UCSD-AML1 (cell line): ENCODE results near the gene CD300LB.
"Not testable (repeated sequence)": the region's sequence is repeated elsewhere in the genome, so short reads cannot be mapped to it uniquely, and the experiment has no call there.

ENCODE experiments used
- DNase-seq: peaks from one replicate; lab custom pipeline; 2025; ENCODE audit not compliant: unreplicated experiment; lab: John Stamatoyannopoulos, UW

The CD300LB gene

DNA sequence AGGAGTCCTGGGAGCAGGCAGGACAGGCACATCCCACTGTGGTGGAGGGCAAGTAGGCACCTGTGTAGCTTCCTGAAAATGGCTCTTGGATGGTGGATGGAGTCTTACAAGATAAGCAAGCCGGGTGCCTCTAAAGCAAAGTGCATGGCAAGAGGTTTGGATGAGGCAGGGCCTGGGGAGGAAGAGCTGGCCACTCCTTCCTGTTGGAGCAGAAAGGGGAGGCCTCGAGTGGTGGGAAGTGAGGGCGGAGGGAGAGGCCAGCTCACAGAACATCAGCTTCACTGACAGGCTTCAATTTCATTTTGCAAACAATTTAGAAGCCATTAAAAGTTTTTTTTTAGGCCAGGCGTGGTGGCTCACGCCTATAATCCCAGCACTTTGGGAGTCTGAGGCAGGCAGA lies 33.8 kb downstream of the CD300LB start:
- peak; percentile 38 for DNase-seq

DNA sequence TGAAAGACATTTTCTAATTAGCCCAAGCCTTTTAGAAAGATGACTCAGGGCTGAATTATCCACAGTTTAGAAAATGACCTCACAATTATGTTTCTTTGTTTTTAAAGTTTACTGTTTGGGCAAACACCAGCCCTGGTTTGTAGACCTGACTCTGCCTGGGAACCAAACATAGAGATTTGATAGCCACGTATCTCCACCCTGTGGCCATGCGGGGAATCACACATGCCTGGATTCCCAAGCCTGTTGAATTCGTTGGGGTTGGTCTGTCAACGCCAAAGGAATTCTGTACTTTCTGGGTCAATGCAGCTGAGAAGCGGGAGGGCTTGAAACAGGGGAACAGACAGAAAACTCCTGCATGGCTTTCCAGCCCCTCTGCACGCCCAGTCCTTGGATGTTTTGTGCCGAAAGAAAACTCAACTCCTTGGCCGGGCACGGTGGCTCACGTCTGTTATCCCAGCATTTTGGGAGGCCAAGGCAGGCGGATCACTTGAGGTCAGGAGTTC lies 37.9 kb downstream of the CD300LB start:
- DNase-seq, result peak; percentile 72

DNA sequence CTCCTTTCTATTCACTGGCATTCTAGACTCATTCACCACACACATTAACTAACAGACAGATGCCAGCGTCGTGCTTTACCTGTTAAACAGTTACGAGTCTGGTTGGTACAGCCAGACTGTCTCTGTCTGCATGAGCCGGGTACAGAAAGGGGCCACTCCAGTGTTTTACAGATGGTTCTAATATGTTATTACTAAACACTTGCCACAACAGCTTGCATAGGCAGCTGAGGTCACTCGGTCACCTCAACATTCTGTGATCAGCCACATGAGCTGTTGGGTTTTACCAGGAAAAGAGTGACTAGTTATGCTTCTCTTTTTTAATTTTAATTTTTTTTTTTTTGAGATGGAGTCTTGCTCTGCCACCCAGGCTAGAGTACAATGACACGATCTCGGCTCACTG lies 39.6 kb downstream of the CD300LB start:
- no peak for DNase-seq

DNA sequence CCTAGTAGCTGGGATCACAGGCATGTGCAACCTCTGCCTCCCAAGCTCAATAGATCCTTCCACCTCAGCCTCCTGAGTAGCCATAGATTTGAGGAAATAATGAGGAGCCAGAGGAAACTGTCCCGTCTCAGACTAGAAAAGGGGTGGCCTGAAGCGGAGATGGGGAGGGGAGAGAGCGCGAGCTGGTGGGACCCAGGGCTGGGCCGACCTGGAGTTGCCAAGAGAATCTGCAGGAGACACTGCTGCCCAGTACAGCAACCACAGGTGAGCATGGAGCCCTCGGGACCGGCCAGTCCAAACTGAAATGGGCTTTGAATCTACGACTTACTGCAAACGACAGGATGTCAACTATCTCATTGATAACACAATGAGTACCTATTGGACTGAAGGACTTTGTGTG lies 40.6 kb downstream of the CD300LB start:
- no peak for DNase-seq

DNA sequence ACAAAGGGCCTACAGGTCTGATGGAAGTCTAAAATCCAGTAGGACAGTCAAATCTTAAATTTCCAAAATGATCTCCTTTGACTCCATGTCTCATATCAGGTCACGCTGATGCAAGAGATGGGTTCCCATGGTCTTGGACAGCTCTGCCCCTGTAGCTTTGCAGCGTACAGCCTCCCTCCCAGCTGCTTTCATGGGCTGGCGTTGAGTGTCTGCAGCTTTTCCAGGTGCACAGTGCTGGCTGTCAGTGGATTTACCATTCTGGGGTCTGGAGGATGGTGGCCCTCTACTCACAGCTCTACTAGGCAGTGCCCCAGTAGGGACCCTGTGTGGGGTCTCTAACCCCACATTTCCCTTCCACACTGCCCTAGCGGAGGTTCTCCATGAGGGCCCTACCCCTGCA lies 43.0 kb downstream of the CD300LB start:
- DNase-seq, result not testable (repeated sequence)

DNA sequence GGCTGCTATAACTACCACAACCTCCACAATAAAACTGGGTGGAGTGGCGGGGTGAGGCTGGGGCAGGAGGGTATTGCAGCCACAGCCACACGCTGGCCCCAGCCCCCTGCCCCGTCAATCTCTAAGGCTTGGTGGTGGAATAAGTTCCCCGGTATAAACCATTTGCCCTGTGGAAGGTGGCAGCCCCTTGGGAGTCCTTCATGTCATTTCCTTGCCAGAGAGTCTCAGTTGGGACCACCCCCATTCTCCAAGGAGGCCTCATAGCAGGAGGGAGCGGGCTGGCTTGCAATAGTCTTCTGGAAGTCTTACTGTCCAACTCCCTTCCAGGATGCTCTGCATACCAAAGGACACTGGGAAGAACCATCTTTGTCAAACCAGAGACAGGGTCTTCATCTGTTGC lies 45.4 kb downstream of the CD300LB start:
- DNase-seq, result no peak

DNA sequence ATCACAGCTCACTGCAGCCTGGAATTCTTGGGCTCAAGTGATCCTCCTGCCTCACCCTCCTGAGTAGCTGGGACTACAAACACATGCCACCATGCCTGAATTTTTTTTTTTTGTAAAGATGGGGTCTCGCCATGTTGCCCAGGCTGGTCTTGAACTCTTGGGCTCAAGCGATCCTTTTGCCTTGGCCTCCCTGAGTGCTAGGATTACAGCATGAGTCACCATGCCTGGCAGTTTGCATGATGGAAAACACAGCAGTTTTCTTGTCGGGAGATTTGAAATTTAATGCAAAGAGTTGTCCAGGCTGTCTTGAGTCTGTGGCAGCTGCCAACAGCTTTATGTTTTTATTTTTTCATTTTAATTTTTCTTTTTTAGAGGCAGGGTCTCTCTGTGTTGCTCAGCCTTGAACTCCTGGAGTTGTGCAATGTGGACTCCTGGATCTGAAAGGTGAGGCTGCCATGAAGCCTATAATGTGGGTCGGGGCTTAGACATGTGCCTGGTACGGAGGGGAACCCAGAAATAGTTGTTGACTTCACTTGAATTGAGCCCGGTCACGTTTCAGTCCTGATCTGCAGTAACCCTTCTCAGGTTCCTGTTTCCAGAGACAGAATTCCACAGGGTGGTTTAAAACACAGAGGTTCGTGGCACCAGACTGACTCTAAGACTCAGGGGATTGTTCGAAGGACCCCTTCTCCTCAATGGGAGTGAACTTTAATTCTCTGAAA lies 46.1 kb downstream of the CD300LB start:
- DNase-seq, result no peak

DNA sequence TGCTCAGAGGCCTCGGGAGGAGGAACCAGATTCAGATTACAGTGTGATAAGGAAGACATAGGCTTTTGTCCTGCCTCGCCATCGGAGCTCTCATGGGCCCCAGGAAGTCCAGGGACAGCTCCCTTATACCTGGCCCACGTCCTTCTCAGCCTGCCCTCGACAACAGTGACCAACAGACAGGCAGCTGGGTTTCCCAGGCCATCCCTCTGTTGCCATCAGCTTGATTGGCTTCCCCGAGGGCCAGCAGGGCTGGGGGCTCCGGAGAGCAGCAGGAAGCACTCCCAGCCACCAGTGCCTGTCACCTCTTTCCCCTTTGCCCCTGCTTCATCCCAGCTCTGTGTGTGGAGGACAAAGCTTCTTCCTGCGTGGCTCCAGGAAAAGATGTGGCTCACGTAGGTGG lies 47.2 kb downstream of the CD300LB start:
- DNase-seq, result no peak

DNA sequence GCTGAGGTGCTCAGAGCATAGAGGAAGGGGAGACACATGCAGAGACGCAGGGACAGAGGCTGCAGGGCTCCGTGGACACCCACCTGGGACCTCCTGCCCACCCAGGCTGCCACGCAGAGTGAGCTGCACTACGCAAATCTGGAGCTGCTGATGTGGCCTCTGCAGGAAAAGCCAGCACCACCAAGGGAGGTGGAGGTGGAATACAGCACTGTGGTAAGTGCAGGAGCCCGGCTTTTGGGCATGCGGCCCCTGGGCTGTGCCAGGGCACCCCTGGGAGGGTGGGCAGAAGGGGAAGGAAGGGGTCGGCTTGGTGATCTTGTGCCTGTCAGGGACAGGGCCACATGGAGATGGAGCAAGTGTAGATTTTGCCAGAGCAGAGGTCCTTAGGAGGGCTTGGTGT lies 49.7 kb downstream of the CD300LB start:
- no peak for DNase-seq

DNA sequence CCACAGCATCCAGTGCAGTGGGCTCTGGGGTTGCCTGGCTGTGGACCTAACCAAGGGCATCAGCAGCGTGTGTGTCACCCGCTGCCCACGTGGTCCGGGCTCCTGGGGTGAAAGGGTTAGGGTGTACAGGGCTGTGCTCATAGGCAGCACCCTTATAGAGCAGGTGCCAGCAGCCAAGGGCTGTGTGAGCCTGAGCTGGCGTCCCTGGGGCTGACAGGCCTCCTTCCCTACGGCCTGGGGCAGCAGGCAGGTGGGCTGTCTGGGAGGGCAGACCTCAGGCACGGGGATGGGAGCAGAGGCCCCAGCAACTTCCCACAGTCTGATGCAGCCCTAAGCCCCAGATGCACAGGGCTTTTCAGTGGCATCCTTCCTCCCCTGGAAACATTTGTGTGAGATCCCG lies 51.0 kb downstream of the CD300LB start:
- DNase-seq, result no peak

DNA sequence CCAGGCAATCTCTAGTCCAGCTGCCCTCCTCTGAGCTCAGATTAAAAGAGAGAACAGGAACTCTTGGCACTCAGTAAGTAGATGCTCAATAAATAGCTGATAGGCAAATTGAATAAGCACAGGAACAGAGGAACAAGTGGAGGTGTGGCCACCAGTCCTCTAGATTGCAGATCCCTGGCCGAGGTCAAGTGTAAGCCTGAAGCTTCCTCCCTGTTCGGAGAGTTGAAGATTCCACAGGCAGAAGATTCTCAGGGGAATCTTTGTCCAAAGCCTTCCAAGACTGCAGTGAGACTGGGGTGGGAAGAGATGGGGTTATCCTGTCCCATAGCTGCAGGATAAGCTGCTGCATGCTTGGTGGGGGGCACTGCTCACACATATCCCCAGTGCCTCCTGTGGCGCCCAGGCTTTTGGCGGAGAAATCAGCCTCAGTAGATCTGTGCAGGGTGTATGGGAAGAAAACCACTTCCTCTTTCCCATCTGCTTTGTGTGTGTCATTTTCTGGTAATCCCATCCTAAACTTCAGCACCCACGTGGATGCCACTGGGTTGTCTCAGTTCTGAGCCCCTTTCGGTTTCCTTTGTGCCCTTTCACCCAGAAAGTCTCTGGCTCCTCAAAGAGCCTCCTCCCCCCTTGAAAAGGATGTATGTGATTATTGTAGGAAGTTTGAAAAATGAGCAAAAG lies 52.7 kb downstream of the CD300LB start:
- DNase-seq, result peak; percentile 30

DNA sequence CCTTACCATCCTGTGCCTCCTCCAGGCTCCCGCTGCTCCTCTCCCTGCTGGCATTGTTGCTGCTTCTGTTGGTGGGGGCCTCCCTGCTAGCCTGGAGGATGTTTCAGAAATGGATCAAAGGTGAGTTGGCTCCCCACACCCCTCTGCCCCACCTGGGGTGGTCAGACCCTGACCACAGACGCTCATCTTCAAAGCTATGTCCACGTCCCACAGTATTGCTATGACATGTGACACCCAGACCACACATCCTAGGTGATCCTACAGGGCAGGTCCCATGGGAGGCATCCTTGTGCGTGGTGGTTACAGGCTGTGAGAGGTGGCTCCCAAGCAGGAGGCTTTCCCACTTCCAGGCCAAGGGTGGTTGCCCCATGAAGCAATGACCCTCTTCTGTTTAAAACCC lies 53.9 kb downstream of the CD300LB start:
- no peak for DNase-seq

DNA sequence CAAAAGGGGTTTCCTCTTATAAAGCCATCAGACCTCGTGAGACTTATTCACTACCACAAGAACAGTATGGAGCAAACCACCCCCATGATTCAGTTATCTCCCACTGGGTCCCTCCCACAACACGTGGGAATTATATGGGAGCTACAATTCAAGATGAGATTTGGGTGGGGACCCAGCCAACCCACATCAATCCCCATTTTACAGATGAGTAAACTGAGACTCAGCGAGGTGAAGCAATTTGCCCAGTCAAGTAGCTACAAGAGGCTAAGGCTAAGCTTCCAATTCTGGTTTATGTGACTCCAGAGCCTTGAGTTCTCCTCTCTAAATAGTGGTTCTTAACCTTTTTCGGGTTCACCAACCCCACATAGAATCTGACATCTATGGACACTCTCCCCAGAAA lies 56.1 kb downstream of the CD300LB start:
- DNase-seq, result no peak

DNA sequence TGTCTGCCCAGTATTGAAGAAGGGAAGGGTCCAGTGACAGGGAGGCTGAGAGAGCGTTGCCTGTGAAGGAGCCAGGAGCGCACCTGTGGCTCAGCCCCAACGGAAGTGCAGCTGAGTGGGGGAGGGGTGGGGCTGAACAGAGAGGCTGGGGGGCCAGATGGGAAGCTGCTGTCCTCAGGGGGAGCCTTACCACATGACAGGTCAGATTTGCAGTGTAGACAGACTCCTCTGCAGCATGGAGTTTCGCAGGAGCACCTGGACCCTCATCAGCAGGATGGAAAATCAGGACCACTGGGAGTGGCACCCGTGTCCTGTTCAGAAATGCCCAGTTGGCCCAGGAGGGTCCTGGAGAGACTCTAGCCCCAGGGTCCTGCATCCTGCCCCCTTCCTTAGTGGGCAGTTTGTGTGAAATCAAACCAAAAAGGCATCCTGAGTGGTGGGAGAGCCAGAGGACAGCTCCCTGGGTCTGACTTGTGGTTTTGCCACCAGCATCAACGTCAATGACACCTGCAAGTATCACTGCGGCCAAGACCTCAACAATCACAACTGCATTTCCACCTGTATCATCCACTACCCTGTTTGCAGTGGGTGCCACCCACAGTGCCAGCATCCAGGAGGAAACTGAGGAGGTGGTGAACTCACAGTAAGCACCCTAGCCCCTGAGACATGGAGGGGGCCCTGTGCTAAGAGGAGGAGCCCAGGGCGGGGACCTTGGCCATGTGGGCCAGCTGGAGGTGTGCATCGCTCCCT lies 57.1 kb downstream of the CD300LB start:
- DNase-seq, result no peak

DNA sequence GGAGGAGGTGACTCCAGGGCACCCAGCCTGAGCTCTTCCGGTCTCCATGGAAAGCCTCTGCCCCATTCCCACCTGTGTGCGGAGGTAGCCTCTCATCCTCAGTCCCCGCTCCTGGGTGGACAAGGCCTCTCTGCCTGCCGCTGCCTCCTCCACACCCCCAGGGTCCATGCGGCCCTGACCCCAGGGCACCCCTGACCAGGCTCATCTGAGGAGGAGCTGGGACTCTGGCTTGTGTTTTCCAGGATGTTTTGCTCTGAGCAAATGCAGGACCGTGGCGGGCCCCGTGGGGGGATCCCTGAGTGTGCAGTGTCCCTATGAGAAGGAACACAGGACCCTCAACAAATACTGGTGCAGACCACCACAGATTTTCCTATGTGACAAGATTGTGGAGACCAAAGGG lies 58.0 kb downstream of the CD300LB start:
- DNase-seq, result no peak

DNA sequence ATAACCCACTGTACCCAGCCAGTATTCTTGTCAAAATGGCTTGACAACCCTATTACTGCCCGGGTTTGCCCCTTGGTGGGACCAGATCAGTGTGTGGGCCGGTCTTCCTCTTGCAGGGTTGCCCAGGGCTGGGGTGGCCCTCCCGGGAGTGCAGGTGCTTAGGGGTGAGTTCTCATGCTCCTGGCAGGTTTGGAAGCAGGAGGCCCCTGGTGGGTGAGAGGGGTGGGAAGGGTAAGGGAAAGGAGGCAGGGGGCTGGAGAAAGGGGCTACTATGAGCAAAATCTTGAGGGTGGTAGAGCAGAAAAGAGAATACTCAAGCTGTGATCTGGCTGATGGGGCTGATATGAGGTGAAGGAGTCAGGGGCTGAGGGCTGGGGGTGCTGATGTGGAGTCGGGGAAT lies 58.4 kb downstream of the CD300LB start:
- no peak for DNase-seq

DNA sequence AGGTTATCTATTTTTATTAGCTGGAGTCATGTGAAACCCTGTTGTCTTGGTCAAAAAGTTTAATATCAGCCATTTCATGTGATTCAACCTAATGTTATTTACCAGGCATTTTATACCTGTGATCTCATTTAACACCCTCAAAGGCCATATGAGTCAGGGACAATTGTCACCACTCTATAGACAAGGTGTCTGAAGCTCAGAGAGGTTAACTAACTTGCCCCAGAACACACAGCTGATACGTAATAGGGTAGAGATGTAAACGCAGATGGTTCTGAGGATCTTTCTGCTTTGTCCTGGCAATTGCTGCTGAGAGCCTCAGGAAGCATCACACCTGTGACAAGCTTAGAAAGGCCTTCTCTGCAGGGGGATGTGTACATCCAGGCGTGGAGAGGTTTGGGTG lies 59.9 kb downstream of the CD300LB start:
- no peak for DNase-seq
